Activated CD8-positive, alpha-beta memory T cell treated with anti-CD3 and anti-CD28 coated beads, Interleukin-2, amount 10 ng/mL, durations not matched to agents 7 days and 5 days (primary cell): Measurements from ENCODE around the gene C11orf24. TPM values are rescaled to one million over a fixed set of nuclear protein-coding genes. Genes with fewer than 3 reads are reported as not detected.

Source experiments
- ATAC-seq: fragments of 150-1000 bp; cut with Tn5 transposase; one replicate; pipeline ENCODE4 v1.10.0; 2021; ENCODE audit warnings: moderate library complexity
- CTCF ChIA-PET: fragments of 350-600 bp; sonication (Branson Sonifier 250); formaldehyde crosslinking; loops from one replicate; lab custom pipeline; 2021; ENCODE audit warnings: antibody characterized with exemption; lab: Charles Lee
- DNase-seq: peaks from one replicate; pipeline ENCODE4 v3.0.0-alpha.2; 2020
- H3K27ac Mint-ChIP-seq: one replicate; pipeline ENCODE4 v1.8.0; 2021; ENCODE audit warnings: mild to moderate bottlenecking, mixed read lengths
- H3K27me3 Mint-ChIP-seq: one replicate; pipeline ENCODE4 v1.8.0; 2021; ENCODE audit warnings: mixed read lengths
- H3K36me3 Mint-ChIP-seq: one replicate; pipeline ENCODE4 v1.8.0; 2021; ENCODE audit warnings: mild to moderate bottlenecking, mixed read lengths
- H3K4me1 Mint-ChIP-seq: one replicate; pipeline ENCODE4 v1.8.0; 2021; ENCODE audit warnings: mixed read lengths
- H3K4me3 Mint-ChIP-seq: one replicate; pipeline ENCODE4 v1.8.0; 2021; ENCODE audit warnings: mild to moderate bottlenecking, moderate library complexity, mixed read lengths
- H3K9me3 Mint-ChIP-seq: one replicate; pipeline ENCODE4 v1.8.0; 2022; ENCODE audit warnings: low read depth, mixed read lengths
- total RNA-seq, 2 experiments: library from RNA; stranded (reverse); gene quantifications; one replicate each; pipeline ENCODE4 v1.2.3, GENCODE V29; 2021

Gene C11orf24
- total RNA-seq, 2 experiments from 2014 or later = 26.4 to 27.0 TPM

- peaks cover 12% of the 10 kb centered on the region for H3K4me1 Mint-ChIP-seq
- DNase-seq = no peak
- no peak overlapping the region for H3K27ac Mint-ChIP-seq
- H3K36me3 Mint-ChIP-seq = peaks cover 33% of the 10 kb centered on the region
- no peaks in the 10 kb centered on the region for H3K27me3 Mint-ChIP-seq
- no peak overlapping the region for H3K4me3 Mint-ChIP-seq
- ATAC-seq = no peak
- no peaks in the 10 kb centered on the region for H3K9me3 Mint-ChIP-seq
- CTCF ChIA-PET = interaction anchor here (0.9 to 1.3 kb wide), 2 partner anchors 8 to 33 kb away, joined by 3 to 5 read pairs; partner anchors contain the start of gene C11orf24
Measured at GRCh38 chr11:68263444-68264035, 8.2 kb downstream of the C11orf24 start.

- Mint-ChIP-seq H3K27ac (no peak overlapping the region), H3K36me3 (peaks cover 30% of the 10 kb centered on the region), H3K4me3 (no peak overlapping the region), H3K9me3 (no peaks in the 10 kb centered on the region), H3K4me1 (peaks cover 10% of the 10 kb centered on the region), H3K27me3 (no peaks in the 10 kb centered on the region)
- DNase-seq (no peak), ATAC-seq (no peak)
- CTCF ChIA-PET = interaction anchor here (1.3 kb wide), 1 partner anchor 34 kb away, joined by 5 read pairs; no protein-coding TSS in a partner anchor
Measured at GRCh38 chr11:68262544-68262827, 9.3 kb downstream of the C11orf24 start.

GRCh38 chr11:68261749-68262543 is 9.8 kb downstream of the C11orf24 start:
- Mint-ChIP-seq H3K27ac (no peak overlapping the region), H3K36me3 (peaks cover 28% of the 10 kb centered on the region), H3K9me3 (no peaks in the 10 kb centered on the region), H3K27me3 (no peaks in the 10 kb centered on the region), H3K4me1 (peaks cover 8% of the 10 kb centered on the region), H3K4me3 (no peak overlapping the region)
- no peak for DNase-seq
- CTCF ChIA-PET = interaction anchor here (1.3 to 7.1 kb wide), 3 partner anchors 35 to 196 kb away, joined by 3 to 199 read pairs (median 5); no protein-coding TSS in a partner anchor
- ATAC-seq = no peak

- Mint-ChIP-seq H3K36me3 (peaks cover 23% of the 10 kb centered on the region), H3K4me1 (peaks cover 5% of the 10 kb centered on the region), H3K27ac (no peak overlapping the region), H3K4me3 (no peak overlapping the region), H3K9me3 (no peaks in the 10 kb centered on the region), H3K27me3 (no peaks in the 10 kb centered on the region)
- CTCF ChIA-PET = interaction anchor here (1.3 to 7.1 kb wide), 3 partner anchors 37 to 197 kb away, joined by 3 to 199 read pairs (median 3); no protein-coding TSS in a partner anchor
- ATAC-seq (no peak), DNase-seq (no peak)
Measured at GRCh38 chr11:68261006-68261405, 10.8 kb downstream of the C11orf24 start.

- ATAC-seq = no peak
- no peak for DNase-seq
- H3K9me3 Mint-ChIP-seq = no peaks in the 10 kb centered on the region
- H3K4me1 Mint-ChIP-seq = peaks cover 5% of the 10 kb centered on the region
- H3K4me3 Mint-ChIP-seq = no peak overlapping the region
- H3K27me3 Mint-ChIP-seq = no peaks in the 10 kb centered on the region
- CTCF ChIA-PET = interaction anchor here (1.2 to 7.1 kb wide), 4 partner anchors 32 to 91 kb away, joined by 3 to 199 read pairs (median 4); no protein-coding TSS in a partner anchor
- H3K27ac Mint-ChIP-seq = no peak overlapping the region
- peaks cover 23% of the 10 kb centered on the region for H3K36me3 Mint-ChIP-seq
Measured at GRCh38 chr11:68260484-68260883, 11.3 kb downstream of the C11orf24 start.

- Mint-ChIP-seq H3K9me3 (no peaks in the 10 kb centered on the region), H3K4me3 (no peak overlapping the region), H3K36me3 (peaks cover 15% of the 10 kb centered on the region), H3K27ac (no peak overlapping the region), H3K27me3 (no peaks in the 10 kb centered on the region), H3K4me1 (peaks cover 5% of the 10 kb centered on the region)
- DNase-seq (no peak), ATAC-seq (no peak)
- CTCF ChIA-PET = interaction anchor here (1.0 to 7.1 kb wide), 8 partner anchors 12 to 111 kb away, joined by 3 to 199 read pairs (median 4); partner anchors contain the start of gene C11orf24
Measured at GRCh38 chr11:68259122-68259959, 12.4 kb downstream of the C11orf24 start.

GRCh38 chr11:68258363-68258765 is 13.4 kb downstream of the C11orf24 start:
- H3K9me3 Mint-ChIP-seq = no peaks in the 10 kb centered on the region
- CTCF ChIA-PET = interaction anchor here (0.9 to 7.1 kb wide), 20 partner anchors 11 to 198 kb away, joined by 3 to 199 read pairs (median 6); partner anchors contain the start of gene C11orf24
- no peaks in the 10 kb centered on the region for H3K27me3 Mint-ChIP-seq
- DNase-seq (no peak), ATAC-seq (no peak)
- no peak overlapping the region for H3K4me3 Mint-ChIP-seq
- H3K36me3 Mint-ChIP-seq = peaks cover 9% of the 10 kb centered on the region
- H3K4me1 Mint-ChIP-seq = peaks cover 5% of the 10 kb centered on the region
- H3K27ac Mint-ChIP-seq = no peak overlapping the region

GRCh38 chr11:68257477-68258362 is 14.1 kb downstream of the C11orf24 start:
- Mint-ChIP-seq H3K27me3 (no peaks in the 10 kb centered on the region), H3K4me3 (no peak overlapping the region), H3K9me3 (no peaks in the 10 kb centered on the region), H3K4me1 (peaks cover 5% of the 10 kb centered on the region), H3K27ac (peak overlapping the region; percentile 16), H3K36me3 (peaks cover 6% of the 10 kb centered on the region)
- CTCF ChIA-PET = interaction anchor here (0.6 to 7.1 kb wide), 29 partner anchors 11 to 542 kb away, joined by 3 to 199 read pairs (median 4); partner anchors contain the start of gene C11orf24
- ATAC-seq (peak; percentile 97), DNase-seq (peak; percentile 95)

GRCh38 chr11:68256331-68256741 is 15.4 kb downstream of the C11orf24 start:
- CTCF ChIA-PET = interaction anchor here (2.2 to 7.1 kb wide), 3 partner anchors 32 to 42 kb away, joined by 6 to 199 read pairs (median 10); no protein-coding TSS in a partner anchor

GRCh38 chr11:68255526-68255925 is 16.2 kb downstream of the C11orf24 start:
- CTCF ChIA-PET = interaction anchor here (7.1 kb wide), 1 partner anchor 42 kb away, joined by 199 read pairs; no protein-coding TSS in a partner anchor
- Mint-ChIP-seq H3K4me3 (no peak overlapping the region), H3K27ac (no peak overlapping the region), H3K27me3 (no peaks in the 10 kb centered on the region), H3K4me1 (peaks cover 10% of the 10 kb centered on the region), H3K36me3 (no peaks in the 10 kb centered on the region), H3K9me3 (peaks cover under 1% of the 10 kb centered on the region)
- ATAC-seq = no peak
- DNase-seq = no peak

More at GRCh38 chr11:68256331-68256741, 15.4 kb downstream of the C11orf24 start:
- Mint-ChIP-seq H3K27me3 (no peaks in the 10 kb centered on the region), H3K36me3 (no peaks in the 10 kb centered on the region), H3K4me1 (peaks cover 7% of the 10 kb centered on the region), H3K27ac (no peak overlapping the region), H3K9me3 (no peaks in the 10 kb centered on the region), H3K4me3 (no peak overlapping the region)
- DNase-seq = no peak
- ATAC-seq = no peak

GRCh38 chr11:68254421-68254820 is 17.4 kb downstream of the C11orf24 start:
- H3K4me3 Mint-ChIP-seq = no peak overlapping the region

GRCh38 chr11:68251765-68252164 is 20.0 kb downstream of the C11orf24 start:
- DNase-seq = no peak
- ATAC-seq = no peak
- peaks cover 9% of the 10 kb centered on the region for H3K9me3 Mint-ChIP-seq
- H3K4me3 Mint-ChIP-seq = no peak overlapping the region
- no peak overlapping the region for H3K27ac Mint-ChIP-seq
- peaks cover 5% of the 10 kb centered on the region for H3K36me3 Mint-ChIP-seq
- H3K4me1 Mint-ChIP-seq = peaks cover 5% of the 10 kb centered on the region
- H3K27me3 Mint-ChIP-seq = no peaks in the 10 kb centered on the region
- CTCF ChIA-PET = interaction anchor here (3.8 kb wide), 1 partner anchor 46 kb away, joined by 40 read pairs; no protein-coding TSS in a partner anchor

More at GRCh38 chr11:68254421-68254820, 17.4 kb downstream of the C11orf24 start:
- CTCF ChIA-PET = interaction anchor here (3.8 kb wide), 1 partner anchor 44 kb away, joined by 40 read pairs; no protein-coding TSS in a partner anchor
- DNase-seq (no peak), ATAC-seq (no peak)
- Mint-ChIP-seq H3K36me3 (peaks cover 2% of the 10 kb centered on the region), H3K27me3 (no peaks in the 10 kb centered on the region), H3K4me1 (peaks cover 10% of the 10 kb centered on the region), H3K27ac (no peak overlapping the region), H3K9me3 (peaks cover 6% of the 10 kb centered on the region)
